Choroid plexus epithelial cell (primary cell): ENCODE data around the gene CRISPLD2.

ENCODE experiments used
- DNase-seq: peaks from one replicate; pipeline ENCODE4 v3.0.0-alpha.2; 2010; ENCODE audit warnings: low read depth
- H3K4me3 ChIP-seq: 2 replicates; pipeline ENCODE4 v1.5.1; 2011; ENCODE audit warnings: low read depth, mild to moderate bottlenecking, control low read depth, low read length, moderate library complexity
- TF ChIP-seq, protein P1 (sequence below): conservative IDR thresholded peaks from 2 replicates; pipeline ENCODE4 v1.5.1; 2011; ENCODE audit warnings: low read depth, mild to moderate bottlenecking, control low read depth, inconsistent platforms, low read length, moderate library complexity

CRISPLD2 gene

DNA sequence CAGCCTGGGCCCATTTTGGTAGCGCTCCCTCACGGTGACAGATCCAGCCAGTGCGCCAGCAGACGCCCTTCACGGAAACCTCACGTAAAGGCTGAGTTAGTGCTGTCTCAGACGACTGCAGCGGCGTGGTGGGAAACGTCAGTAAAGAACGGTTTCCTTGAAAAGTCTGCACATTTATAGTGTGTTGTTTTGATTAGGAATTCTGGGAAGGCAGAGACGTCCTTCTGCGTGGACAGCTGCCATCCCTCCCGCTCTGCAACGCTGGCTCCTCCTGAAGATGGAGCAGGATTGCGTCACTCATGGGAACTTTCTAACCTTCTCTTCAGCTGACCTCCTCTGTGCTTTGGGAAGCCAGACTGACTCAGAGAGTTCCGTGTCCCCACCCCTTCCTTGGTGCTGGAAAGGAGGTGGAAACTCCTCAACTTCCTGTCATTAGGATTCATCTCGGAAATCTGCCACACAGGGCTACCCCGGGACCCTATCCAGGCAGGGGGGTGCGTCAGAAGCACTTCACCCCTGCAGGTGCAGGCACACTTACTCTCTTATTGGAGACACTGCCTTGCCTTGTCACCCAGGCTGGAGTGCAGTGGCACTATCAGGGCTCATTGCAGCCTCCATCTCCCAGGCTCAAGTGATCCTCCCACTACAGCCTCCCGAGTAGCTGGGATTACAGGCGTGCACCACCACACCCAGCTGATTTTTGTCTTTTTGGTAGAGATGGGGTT is 24.3 kb upstream of the CRISPLD2 start:
- peak overlapping the region; percentile 35 for H3K4me3 ChIP-seq
- TF ChIP-seq, protein P1, sequence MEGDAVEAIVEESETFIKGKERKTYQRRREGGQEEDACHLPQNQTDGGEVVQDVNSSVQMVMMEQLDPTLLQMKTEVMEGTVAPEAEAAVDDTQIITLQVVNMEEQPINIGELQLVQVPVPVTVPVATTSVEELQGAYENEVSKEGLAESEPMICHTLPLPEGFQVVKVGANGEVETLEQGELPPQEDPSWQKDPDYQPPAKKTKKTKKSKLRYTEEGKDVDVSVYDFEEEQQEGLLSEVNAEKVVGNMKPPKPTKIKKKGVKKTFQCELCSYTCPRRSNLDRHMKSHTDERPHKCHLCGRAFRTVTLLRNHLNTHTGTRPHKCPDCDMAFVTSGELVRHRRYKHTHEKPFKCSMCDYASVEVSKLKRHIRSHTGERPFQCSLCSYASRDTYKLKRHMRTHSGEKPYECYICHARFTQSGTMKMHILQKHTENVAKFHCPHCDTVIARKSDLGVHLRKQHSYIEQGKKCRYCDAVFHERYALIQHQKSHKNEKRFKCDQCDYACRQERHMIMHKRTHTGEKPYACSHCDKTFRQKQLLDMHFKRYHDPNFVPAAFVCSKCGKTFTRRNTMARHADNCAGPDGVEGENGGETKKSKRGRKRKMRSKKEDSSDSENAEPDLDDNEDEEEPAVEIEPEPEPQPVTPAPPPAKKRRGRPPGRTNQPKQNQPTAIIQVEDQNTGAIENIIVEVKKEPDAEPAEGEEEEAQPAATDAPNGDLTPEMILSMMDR = no peak
- DNase-seq = peak; percentile 95

DNA sequence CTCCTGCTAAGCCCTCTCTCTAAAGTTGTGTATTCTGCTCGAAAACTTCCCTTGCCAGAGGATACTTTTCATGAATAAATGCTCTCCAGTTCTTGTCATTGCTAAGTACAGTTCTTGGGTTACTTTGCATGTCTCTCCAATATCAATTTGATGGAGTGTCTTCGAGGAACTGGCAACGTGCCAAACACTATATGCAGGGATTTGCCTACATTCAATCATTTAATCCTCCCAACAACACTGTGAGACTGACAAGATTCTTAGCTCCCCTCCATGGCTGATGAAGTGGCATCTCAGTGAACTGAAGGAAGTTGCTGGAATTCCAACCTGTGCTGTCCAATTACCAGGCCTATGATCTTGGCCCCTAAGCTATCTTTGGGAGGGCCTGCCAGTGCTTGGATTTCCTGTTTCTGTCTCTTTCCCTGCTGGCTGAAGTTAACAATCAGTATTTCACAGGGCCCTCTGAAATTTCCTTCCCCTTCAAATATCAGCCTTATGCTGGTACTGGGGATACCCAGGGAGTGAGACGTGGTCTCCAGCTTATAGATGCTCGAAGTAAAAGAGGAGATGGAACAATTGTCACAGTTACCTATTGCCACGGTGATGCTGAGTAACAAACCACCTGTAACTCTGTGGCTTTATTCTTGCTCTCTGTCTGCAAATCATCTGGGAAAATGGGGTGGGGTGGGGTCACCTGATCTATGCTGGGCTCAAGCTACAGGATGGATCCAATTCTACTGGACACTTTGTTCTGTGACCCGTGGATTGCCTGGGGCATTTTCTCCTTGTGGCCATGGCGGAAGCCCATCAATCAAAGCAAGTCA is 19.4 kb upstream of the CRISPLD2 start:
- H3K4me3 ChIP-seq = no peak overlapping the region
- DNase-seq = no peak
- TF ChIP-seq, protein P1 = no peak

- TF ChIP-seq, protein P1 = no peak
- no peak overlapping the region for H3K4me3 ChIP-seq
- no peak for DNase-seq
These were observed 16.6 kb upstream of the CRISPLD2 start for GRCh38 chr16:84803146-84803545.

GRCh38 chr16:84804326-84804725 is 15.5 kb upstream of the CRISPLD2 start:
- no peak overlapping the region for H3K4me3 ChIP-seq
- no peak for DNase-seq
- TF ChIP-seq, protein P1 = no peak

GRCh38 chr16:84806256-84806889 is 13.4 kb upstream of the CRISPLD2 start:
- peak; percentile 95 for DNase-seq
- peak overlapping the region; percentile 42 for H3K4me3 ChIP-seq
- TF ChIP-seq, protein P1 = no peak

- no peak for DNase-seq
- TF ChIP-seq, protein P1 = no peak
- peak overlapping the region; percentile 29 for H3K4me3 ChIP-seq
These were observed 12.9 kb upstream of the CRISPLD2 start for GRCh38 chr16:84806890-84807258.
